ENCODE data around the gene NBEAL2.

- TF ChIP-seq POLR2A (IDR thresholded peaks at IDR 0.05; ENCODE audit: low read depth, low read length) (0 out of 2 replicates have a peak, but pooled peaks have one; percentile 14), POLR2AphosphoS5 (IDR thresholded peaks at IDR 0.05; ENCODE audit: low read depth, low read length) (no peak), TAF1 (IDR thresholded peaks at IDR 0.05; ENCODE audit: borderline replicate concordance, low read depth, low read length) (no peak)
Observed at GRCh38 chr3:46955801-46956259, 23.6 kb upstream of the NBEAL2 start.

Measured in GM12892 (cell line).